K562 (cell line): ENCODE results near the gene MYO7A.

Source experiments
- CREB1 ChIP-seq, 2 experiments: sonication (generic) in 1 of 2; formaldehyde crosslinking in 1 of 2; IDR thresholded peaks; 2 replicates each; pipeline versions ENCODE4 v1.6.1 to v1.8.0; 2012 to 2022; ENCODE audit warnings: inconsistent platforms in 1 of 2, mild to moderate bottlenecking in 1 of 2, missing genetic modification reagents in 1 of 2, moderate library complexity in 1 of 2
- FOXP1 ChIP-seq: sonication (generic); formaldehyde crosslinking; IDR thresholded peaks from 2 replicates; pipeline ENCODE4 v1.8.0; 2022; ENCODE audit warnings: mild to moderate bottlenecking, missing genetic modification reagents
- HMG20A ChIP-seq: fragments of 450-650 bp; formaldehyde crosslinking; conservative IDR thresholded peaks from 2 replicates; pipeline ENCODE4 v1.4.0; 2020; ENCODE audit warnings: mild to moderate bottlenecking, mixed read lengths
- L3MBTL2 ChIP-seq: fragments of 450-650 bp; IDR thresholded peaks from 2 replicates; pipeline ENCODE4 v1.6.1; 2016; ENCODE audit warnings: mild to moderate bottlenecking, moderate library complexity
- TF ChIP-seq, protein P1 (sequence below): sonication (generic); formaldehyde crosslinking; IDR thresholded peaks from 2 replicates; pipeline ENCODE4 v1.8.1; 2023; ENCODE audit warnings: mild to moderate bottlenecking, missing genetic modification reagents
- TF ChIP-seq, protein P2 (sequence below): sonication (generic); formaldehyde crosslinking; IDR thresholded peaks from 2 replicates; pipeline ENCODE4 v1.8.0; 2022; ENCODE audit warnings: mild to moderate bottlenecking, low read depth, missing genetic modification reagents
- TF ChIP-seq, protein P3 (sequence below): sonication (generic); formaldehyde crosslinking; IDR thresholded peaks from 2 replicates; pipeline ENCODE4 v1.5.0; 2020; ENCODE audit warnings: missing genetic modification reagents

DNA sequence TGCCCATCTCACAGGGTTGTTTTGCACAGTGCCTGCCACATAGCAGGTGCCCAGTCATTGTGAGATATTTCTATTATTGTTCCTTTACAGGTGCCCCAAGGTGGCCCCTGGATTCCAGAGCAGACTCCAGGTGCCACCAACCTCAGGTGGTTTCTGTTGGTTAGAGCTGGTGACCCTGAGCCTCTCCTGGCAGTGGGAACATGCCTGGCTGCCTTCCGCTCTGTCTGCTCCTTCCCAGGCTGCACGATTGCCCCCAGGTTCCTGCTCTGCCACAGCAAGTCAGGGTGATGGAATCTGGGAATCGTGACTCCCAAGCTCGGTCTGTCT, 38.0 kb upstream of the MYO7A start:
- TF ChIP-seq, protein P1, sequence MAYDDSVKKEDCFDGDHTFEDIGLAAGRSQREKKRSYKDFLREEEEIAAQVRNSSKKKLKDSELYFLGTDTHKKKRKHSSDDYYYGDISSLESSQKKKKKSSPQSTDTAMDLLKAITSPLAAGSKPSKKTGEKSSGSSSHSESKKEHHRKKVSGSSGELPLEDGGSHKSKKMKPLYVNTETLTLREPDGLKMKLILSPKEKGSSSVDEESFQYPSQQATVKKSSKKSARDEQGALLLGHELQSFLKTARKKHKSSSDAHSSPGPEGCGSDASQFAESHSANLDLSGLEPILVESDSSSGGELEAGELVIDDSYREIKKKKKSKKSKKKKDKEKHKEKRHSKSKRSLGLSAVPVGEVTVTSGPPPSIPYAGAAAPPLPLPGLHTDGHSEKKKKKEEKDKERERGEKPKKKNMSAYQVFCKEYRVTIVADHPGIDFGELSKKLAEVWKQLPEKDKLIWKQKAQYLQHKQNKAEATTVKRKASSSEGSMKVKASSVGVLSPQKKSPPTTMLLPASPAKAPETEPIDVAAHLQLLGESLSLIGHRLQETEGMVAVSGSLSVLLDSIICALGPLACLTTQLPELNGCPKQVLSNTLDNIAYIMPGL (CRISPR knock-in tag), result no peak
- no peak for TF ChIP-seq L3MBTL2
- TF ChIP-seq, protein P2, sequence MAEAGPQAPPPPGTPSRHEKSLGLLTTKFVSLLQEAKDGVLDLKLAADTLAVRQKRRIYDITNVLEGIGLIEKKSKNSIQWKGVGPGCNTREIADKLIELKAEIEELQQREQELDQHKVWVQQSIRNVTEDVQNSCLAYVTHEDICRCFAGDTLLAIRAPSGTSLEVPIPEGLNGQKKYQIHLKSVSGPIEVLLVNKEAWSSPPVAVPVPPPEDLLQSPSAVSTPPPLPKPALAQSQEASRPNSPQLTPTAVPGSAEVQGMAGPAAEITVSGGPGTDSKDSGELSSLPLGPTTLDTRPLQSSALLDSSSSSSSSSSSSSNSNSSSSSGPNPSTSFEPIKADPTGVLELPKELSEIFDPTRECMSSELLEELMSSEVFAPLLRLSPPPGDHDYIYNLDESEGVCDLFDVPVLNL (CRISPR knock-in tag), result no peak
- TF ChIP-seq, protein P3, sequence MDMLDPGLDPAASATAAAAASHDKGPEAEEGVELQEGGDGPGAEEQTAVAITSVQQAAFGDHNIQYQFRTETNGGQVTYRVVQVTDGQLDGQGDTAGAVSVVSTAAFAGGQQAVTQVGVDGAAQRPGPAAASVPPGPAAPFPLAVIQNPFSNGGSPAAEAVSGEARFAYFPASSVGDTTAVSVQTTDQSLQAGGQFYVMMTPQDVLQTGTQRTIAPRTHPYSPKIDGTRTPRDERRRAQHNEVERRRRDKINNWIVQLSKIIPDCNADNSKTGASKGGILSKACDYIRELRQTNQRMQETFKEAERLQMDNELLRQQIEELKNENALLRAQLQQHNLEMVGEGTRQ (CRISPR knock-in tag), result no peak
- TF ChIP-seq HMG20A, result no peak
- TF ChIP-seq FOXP1 (CRISPR knock-in tag), result no peak
- no peak for TF ChIP-seq CREB1 (IDR thresholded peaks at IDR 0.05)
- TF ChIP-seq CREB1 (CRISPR knock-in tag; IDR thresholded peaks at IDR 0.05), result no peak
